ENCODE measurements around the gene TRAF2.

TRAF2 gene

GRCh38 chr9:136969150-136969549, 82.8 kb downstream of the TRAF2 start:
- Histone ChIP-seq H3K4me3 (replicated peaks; ENCODE audit: low read depth, low read length) (no peak overlapping the region), H3K27me3 (replicated peaks; ENCODE audit: control insufficient read depth, insufficient read depth, low read length) (no peaks in the 10 kb centered on the region; the same call in 1 of the 2 replicates), H3K36me3 (ENCODE audit: control insufficient read depth, insufficient read depth, low read length) (no peaks in the 10 kb centered on the region)
- TF ChIP-seq CTCF (IDR thresholded peaks at IDR 0.05; ENCODE audit: insufficient read depth, low read length, poor library complexity, severe bottlenecking): no peak
- DNase-seq (ENCODE audit: extremely low read depth, insufficient read length): no peak

GRCh38 chr9:136969774-136970173, 83.5 kb downstream of the TRAF2 start:
- H3K4me3 ChIP-seq (replicated peaks; ENCODE audit: low read depth, low read length): no peak overlapping the region
- TF ChIP-seq CTCF (IDR thresholded peaks at IDR 0.05; ENCODE audit: insufficient read depth, low read length, poor library complexity, severe bottlenecking): no peak
- no peak for DNase-seq (ENCODE audit: extremely low read depth, insufficient read length)
- no peaks in the 10 kb centered on the region for H3K36me3 ChIP-seq (ENCODE audit: control insufficient read depth, insufficient read depth, low read length)
- no peaks in the 10 kb centered on the region; the same call in 1 of the 2 replicates for H3K27me3 ChIP-seq (replicated peaks; ENCODE audit: control insufficient read depth, insufficient read depth, low read length)

GRCh38 chr9:136970361-136970760, 84.0 kb downstream of the TRAF2 start:
- no peak for DNase-seq (ENCODE audit: extremely low read depth, insufficient read length)
- TF ChIP-seq CTCF (IDR thresholded peaks at IDR 0.05; ENCODE audit: insufficient read depth, low read length, poor library complexity, severe bottlenecking): no peak
- no peak overlapping the region for H3K4me3 ChIP-seq (replicated peaks; ENCODE audit: low read depth, low read length)
- peaks cover 2% of the 10 kb centered on the region; the same call in 1 of the 2 replicates for H3K27me3 ChIP-seq (replicated peaks; ENCODE audit: control insufficient read depth, insufficient read depth, low read length)
- no peaks in the 10 kb centered on the region for H3K36me3 ChIP-seq (ENCODE audit: control insufficient read depth, insufficient read depth, low read length)

- no peak overlapping the region for H3K4me3 ChIP-seq (replicated peaks; ENCODE audit: low read depth, low read length)
- no peaks in the 10 kb centered on the region for H3K36me3 ChIP-seq (ENCODE audit: control insufficient read depth, insufficient read depth, low read length)
- H3K27me3 ChIP-seq (replicated peaks; ENCODE audit: control insufficient read depth, insufficient read depth, low read length): peaks cover 2% of the 10 kb centered on the region; the same call in 1 of the 2 replicates
- DNase-seq (ENCODE audit: extremely low read depth, insufficient read length): no peak
- no peak for TF ChIP-seq CTCF (IDR thresholded peaks at IDR 0.05; ENCODE audit: insufficient read depth, low read length, poor library complexity, severe bottlenecking)
These were observed 85.4 kb downstream of the TRAF2 start for GRCh38 chr9:136971746-136972145.

- H3K4me3 ChIP-seq (replicated peaks; ENCODE audit: low read depth, low read length): no peak overlapping the region
- TF ChIP-seq CTCF (IDR thresholded peaks at IDR 0.05; ENCODE audit: insufficient read depth, low read length, poor library complexity, severe bottlenecking): no peak
- H3K36me3 ChIP-seq (ENCODE audit: control insufficient read depth, insufficient read depth, low read length): no peaks in the 10 kb centered on the region
- H3K27me3 ChIP-seq (replicated peaks; ENCODE audit: control insufficient read depth, insufficient read depth, low read length): peaks cover 2% of the 10 kb centered on the region; the same call in 1 of the 2 replicates
- DNase-seq (ENCODE audit: extremely low read depth, insufficient read length): no peak
These were observed 86.0 kb downstream of the TRAF2 start for GRCh38 chr9:136972335-136972734.

GRCh38 chr9:136972743-136973142, 86.4 kb downstream of the TRAF2 start:
- Histone ChIP-seq H3K36me3 (ENCODE audit: control insufficient read depth, insufficient read depth, low read length) (no peaks in the 10 kb centered on the region), H3K27me3 (replicated peaks; ENCODE audit: control insufficient read depth, insufficient read depth, low read length) (peaks cover 2% of the 10 kb centered on the region; the same call in 1 of the 2 replicates), H3K4me3 (replicated peaks; ENCODE audit: low read depth, low read length) (no peak overlapping the region)
- no peak for TF ChIP-seq CTCF (IDR thresholded peaks at IDR 0.05; ENCODE audit: insufficient read depth, low read length, poor library complexity, severe bottlenecking)
- DNase-seq (ENCODE audit: extremely low read depth, insufficient read length): no peak
